ENCODE results near the gene RPL9. TPM values are rescaled to one million over a fixed set of nuclear protein-coding genes. Genes with fewer than 3 reads are reported as not detected.

RPL9 gene
- total and polyA plus RNA-seq, 9 donors: 2,988 to 22,039 (median 4,031) TPM

DNA sequence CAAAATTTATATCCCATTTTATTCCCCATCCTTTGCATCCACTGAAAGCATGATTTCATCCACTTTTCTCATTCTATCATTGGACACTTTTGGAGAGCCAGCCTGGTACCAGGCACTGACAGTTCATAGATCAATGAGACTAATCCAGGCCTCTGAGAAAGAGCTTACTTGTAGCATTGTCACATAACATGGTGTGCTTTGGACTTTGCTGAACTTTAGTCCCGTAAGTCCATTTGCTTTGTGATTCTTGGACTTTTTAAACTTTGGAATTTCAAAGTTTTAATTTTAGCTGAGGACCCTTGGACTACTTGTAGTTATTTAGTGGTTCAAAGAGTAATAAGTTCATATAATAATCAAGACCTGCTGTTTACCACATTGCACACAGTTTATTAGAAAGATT, 11.7 kb upstream of the RPL9 start:
- intact Hi-C loops (cut with DNase I): loop anchor here in 1 of 4 donors (5.0 kb wide), 1 partner anchor 507 kb away; the partner anchor contains the start of gene PDS5A
- no peak overlapping the region for H3K27ac ChIP-seq
- 96 to 97% (median 97%) methylated on average over 1 of the region's 1 CpG for WGBS, 3 donors
- H3K36me3 ChIP-seq: no peaks in the 10 kb centered on the region
- H3K9me3 ChIP-seq: no peaks in the 10 kb centered on the region
- TF ChIP-seq EP300 (IDR thresholded peaks at IDR 0.05): no peak
- no peak for TF ChIP-seq POLR2A (IDR thresholded peaks at IDR 0.05)
- TF ChIP-seq, protein P1, sequence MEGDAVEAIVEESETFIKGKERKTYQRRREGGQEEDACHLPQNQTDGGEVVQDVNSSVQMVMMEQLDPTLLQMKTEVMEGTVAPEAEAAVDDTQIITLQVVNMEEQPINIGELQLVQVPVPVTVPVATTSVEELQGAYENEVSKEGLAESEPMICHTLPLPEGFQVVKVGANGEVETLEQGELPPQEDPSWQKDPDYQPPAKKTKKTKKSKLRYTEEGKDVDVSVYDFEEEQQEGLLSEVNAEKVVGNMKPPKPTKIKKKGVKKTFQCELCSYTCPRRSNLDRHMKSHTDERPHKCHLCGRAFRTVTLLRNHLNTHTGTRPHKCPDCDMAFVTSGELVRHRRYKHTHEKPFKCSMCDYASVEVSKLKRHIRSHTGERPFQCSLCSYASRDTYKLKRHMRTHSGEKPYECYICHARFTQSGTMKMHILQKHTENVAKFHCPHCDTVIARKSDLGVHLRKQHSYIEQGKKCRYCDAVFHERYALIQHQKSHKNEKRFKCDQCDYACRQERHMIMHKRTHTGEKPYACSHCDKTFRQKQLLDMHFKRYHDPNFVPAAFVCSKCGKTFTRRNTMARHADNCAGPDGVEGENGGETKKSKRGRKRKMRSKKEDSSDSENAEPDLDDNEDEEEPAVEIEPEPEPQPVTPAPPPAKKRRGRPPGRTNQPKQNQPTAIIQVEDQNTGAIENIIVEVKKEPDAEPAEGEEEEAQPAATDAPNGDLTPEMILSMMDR (IDR thresholded peaks at IDR 0.05): no peak
- DNase-seq: no peak
- H3K4me3 ChIP-seq: no peak overlapping the region
- H3K4me1 ChIP-seq (ENCODE audit: insufficient read depth): no peaks in the 10 kb centered on the region
- H3K27me3 ChIP-seq: no peaks in the 10 kb centered on the region

DNA sequence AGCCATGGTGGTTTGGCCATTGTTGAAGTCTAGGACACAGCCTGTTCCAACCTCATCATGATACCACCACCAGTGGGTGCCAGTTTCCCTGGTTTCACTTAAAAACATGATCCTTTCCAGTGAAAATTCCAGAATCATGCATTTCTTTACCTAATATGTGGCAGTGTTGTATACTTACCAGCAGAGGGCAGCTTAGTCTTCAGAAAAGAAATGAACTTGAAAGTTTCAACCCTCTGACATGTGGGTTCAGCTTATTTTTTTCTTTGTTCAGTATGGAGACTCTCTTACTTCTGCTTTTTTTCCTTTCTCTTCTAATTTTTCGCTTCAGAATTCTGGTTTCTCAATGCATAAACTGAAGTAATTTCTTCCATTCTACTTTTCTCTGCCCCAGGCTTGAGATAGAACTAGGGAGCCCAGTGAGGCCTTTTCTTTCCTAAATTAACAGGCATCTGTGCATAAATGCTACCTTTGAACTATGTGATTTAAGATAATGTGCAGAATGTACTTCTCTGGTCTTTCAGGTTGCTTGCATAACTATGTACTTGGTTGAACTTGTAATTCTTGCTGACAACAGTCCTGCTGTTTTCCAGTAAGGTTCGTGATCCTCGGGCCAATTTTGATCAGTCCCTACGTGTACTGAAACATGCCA, 10.8 kb upstream of the RPL9 start:
- Histone ChIP-seq H3K4me1 (ENCODE audit: insufficient read depth) (no peaks in the 10 kb centered on the region), H3K36me3 (no peaks in the 10 kb centered on the region), H3K9me3 (no peaks in the 10 kb centered on the region), H3K27ac (peak overlapping the region in 1 of 2 donors; percentile 57), H3K27me3 (no peaks in the 10 kb centered on the region), H3K4me3 (no peak overlapping the region)
- intact Hi-C loops (cut with DNase I): loop anchor here in 3 of 4 donors (1.0 to 5.0 kb wide), 3 partner anchors 507 to 508 kb away; partner anchors contain the start of gene PDS5A (in 2 of the 3)
- WGBS, 3 donors: 66 to 68% (median 68%) methylated on average over 4 of the region's 4 CpGs
- DNase-seq: peak in 4 of 5 donors; percentile 46 to 69 (median 50)
- no peak for TF ChIP-seq EP300 (IDR thresholded peaks at IDR 0.05)
- TF ChIP-seq, protein P1 (IDR thresholded peaks at IDR 0.05): peak; percentile 76 to 91 (median 87)

DNA sequence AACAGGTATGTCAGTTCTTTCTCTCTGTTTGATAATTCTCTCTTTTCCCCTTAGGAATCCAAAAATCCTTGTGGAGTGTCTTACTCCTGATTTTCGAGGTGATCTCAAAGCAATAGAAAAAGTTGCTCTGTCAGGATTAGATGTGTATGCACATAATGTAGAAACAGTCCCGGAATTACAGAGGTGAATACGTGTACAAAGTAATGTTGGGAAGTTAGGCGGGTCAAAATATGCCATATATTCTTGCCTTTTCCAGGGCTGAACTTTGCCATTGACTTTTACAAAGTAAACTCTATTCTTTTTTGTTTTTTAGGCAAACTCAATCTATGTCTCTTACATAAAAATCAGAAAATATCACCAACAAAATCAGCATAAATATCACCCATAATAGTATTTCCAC, 8.7 kb upstream of the RPL9 start:
- H3K27ac ChIP-seq: no peak overlapping the region
- intact Hi-C loops (cut with DNase I): no loop called here
- no peak for TF ChIP-seq POLR2A (IDR thresholded peaks at IDR 0.05)
- no peak for TF ChIP-seq EP300 (IDR thresholded peaks at IDR 0.05)
- TF ChIP-seq, protein P1 (IDR thresholded peaks at IDR 0.05): no peak
- DNase-seq: no peak
- H3K4me1 ChIP-seq (ENCODE audit: insufficient read depth): no peaks in the 10 kb centered on the region
- 90 to 92% (median 91%) methylated on average over 4 of the region's 4 CpGs for WGBS, 3 donors
- H3K4me3 ChIP-seq: no peak overlapping the region
- no peaks in the 10 kb centered on the region for H3K36me3 ChIP-seq
- H3K27me3 ChIP-seq: no peaks in the 10 kb centered on the region
- H3K9me3 ChIP-seq: no peaks in the 10 kb centered on the region

DNA sequence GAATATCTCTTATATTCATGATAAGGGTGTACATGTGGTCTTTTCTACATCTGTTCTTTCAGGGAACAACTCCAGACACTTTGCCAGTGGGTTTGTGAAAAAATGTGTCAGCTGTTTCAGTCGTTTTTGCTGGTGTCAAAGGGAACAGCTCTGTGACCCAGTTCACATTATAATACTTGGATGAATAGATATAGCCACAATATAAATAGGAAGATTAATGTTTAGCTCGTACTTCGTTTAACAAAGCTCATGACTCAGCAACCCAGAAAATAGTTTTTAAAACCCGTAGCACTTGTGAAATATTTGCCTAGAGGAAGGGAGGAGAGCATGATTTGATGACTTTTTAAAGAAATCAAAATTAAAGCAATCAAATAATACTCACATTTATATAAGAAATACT, 8.0 kb upstream of the RPL9 start:
- TF ChIP-seq, protein P1 (IDR thresholded peaks at IDR 0.05): no peak
- TF ChIP-seq POLR2A (IDR thresholded peaks at IDR 0.05) (no peak), EP300 (IDR thresholded peaks at IDR 0.05) (no peak)
- Histone ChIP-seq H3K4me3 (no peak overlapping the region), H3K4me1 (ENCODE audit: insufficient read depth) (no peaks in the 10 kb centered on the region), H3K27me3 (no peaks in the 10 kb centered on the region), H3K27ac (no peak overlapping the region), H3K9me3 (no peaks in the 10 kb centered on the region), H3K36me3 (no peaks in the 10 kb centered on the region)
- WGBS, 3 donors: 33 to 71% (median 46%) methylated on average over 4 of the region's 4 CpGs
- intact Hi-C loops (cut with DNase I): no loop called here
- no peak for DNase-seq
